Stimulated activated CD8-positive, alpha-beta memory T cell treated with anti-CD3 and anti-CD28 coated beads, Interleukin-4, amount 100 ng/mL, for 1 hour (primary cell): ENCODE results near the gene RASSF6.
"Not testable (repeated sequence)": the region's sequence is repeated elsewhere in the genome, so short reads cannot be mapped to it uniquely, and the experiment has no call there.

Experiments used
- DNase-seq, 2 donors: peaks; one replicate each; pipeline ENCODE4 v3.0.0-alpha.2; 2020; ENCODE audit warnings: low read depth in 2 of 2, low spot score in 1 of 2

The RASSF6 gene

GRCh38 chr4:73620115-73620792, at the start of gene RASSF6:
Gene RASSF6 (minus strand): TSS chr4:73620436. CDS start chr4:73611795, 8,641 bp downstream.
- no peak for DNase-seq

- no peak for DNase-seq
These were observed 49.4 kb upstream of the RASSF6 start for GRCh38 chr4:73669410-73670183.

GRCh38 chr4:73668782-73669201, 48.6 kb upstream of the RASSF6 start:
- no peak for DNase-seq

- DNase-seq, result not testable (repeated sequence)
These were observed 45.7 kb upstream of the RASSF6 start for GRCh38 chr4:73665924-73666323.

- no peak for DNase-seq
These were observed 44.2 kb upstream of the RASSF6 start for GRCh38 chr4:73664470-73664869.

- no peak for DNase-seq
These were observed 43.3 kb upstream of the RASSF6 start for GRCh38 chr4:73663576-73663975.

GRCh38 chr4:73662709-73663546, 42.7 kb upstream of the RASSF6 start:
- no peak for DNase-seq

GRCh38 chr4:73661646-73662119, 41.4 kb upstream of the RASSF6 start:
- DNase-seq, result no peak

- DNase-seq, result no peak
These were observed 40.6 kb upstream of the RASSF6 start for GRCh38 chr4:73660808-73661207.

- no peak for DNase-seq
These were observed 33.5 kb upstream of the RASSF6 start for GRCh38 chr4:73653695-73654106.

- DNase-seq, result no peak
These were observed 30.0 kb upstream of the RASSF6 start for GRCh38 chr4:73650250-73650649.

GRCh38 chr4:73648478-73648877, 28.2 kb upstream of the RASSF6 start:
- no peak for DNase-seq

- DNase-seq, result no peak
These were observed 25.9 kb upstream of the RASSF6 start for GRCh38 chr4:73646117-73646516.

GRCh38 chr4:73631565-73632226, 11.5 kb upstream of the RASSF6 start:
- no peak for DNase-seq

GRCh38 chr4:73628834-73629233, 8.6 kb upstream of the RASSF6 start:
- not testable (repeated sequence) for DNase-seq

- DNase-seq, result no peak
These were observed 1.1 kb upstream of the RASSF6 start for GRCh38 chr4:73621357-73621756.

- no peak for DNase-seq
These were observed 890 bp downstream of the RASSF6 start for GRCh38 chr4:73619346-73619745.

- DNase-seq, result no peak
These were observed 3.0 kb downstream of the RASSF6 start for GRCh38 chr4:73617256-73617655.

- no peak for DNase-seq
These were observed 4.6 kb downstream of the RASSF6 start for GRCh38 chr4:73615613-73616012.

- no peak for DNase-seq
These were observed 5.8 kb downstream of the RASSF6 start for GRCh38 chr4:73614311-73614867.

GRCh38 chr4:73613130-73613529, 7.1 kb downstream of the RASSF6 start:
- DNase-seq, result no peak
